H1 (cell line): ENCODE results near the gene ASTN2. TPM values are rescaled to one million over a fixed set of nuclear protein-coding genes. Genes with fewer than 3 reads are reported as not detected.

Experiments used
- CHD2 ChIP-seq: IDR thresholded peaks from 2 replicates; pipeline ENCODE4 v1.6.1; 2012; ENCODE audit warnings: low read length, improper control_type of control experiment
- CHD7 ChIP-seq: fragments of 300-600 bp; sonication (generic); IDR thresholded peaks from 2 replicates; pipeline ENCODE4 v1.7.1; 2012; ENCODE audit warnings: low read length, moderate library complexity, mild to moderate bottlenecking, inconsistent platforms; ENCODE audit not compliant: insufficient replicate concordance
- EGR1 ChIP-seq: IDR thresholded peaks from 2 replicates; pipeline ENCODE4 v1.6.1; 2011; ENCODE audit warnings: low read depth, low read length, borderline replicate concordance
- FOSL1 ChIP-seq: IDR thresholded peaks from 2 replicates; pipeline ENCODE4 v1.6.1; 2011; ENCODE audit warnings: mild to moderate bottlenecking, low read depth, low read length, moderate library complexity; ENCODE audit not compliant: insufficient read depth
- GABPA ChIP-seq: IDR thresholded peaks from 2 replicates; pipeline ENCODE4 v1.6.1; 2011; ENCODE audit warnings: mild to moderate bottlenecking, low read length, moderate library complexity, borderline replicate concordance; ENCODE audit not compliant: insufficient read depth
- GTF2F1 ChIP-seq: IDR thresholded peaks from 2 replicates; pipeline ENCODE4 v1.6.1; 2012; ENCODE audit warnings: low read depth, low read length, improper control_type of control experiment, borderline replicate concordance
- KDM5A ChIP-seq: fragments of 200-600 bp; IDR thresholded peaks from 2 replicates; pipeline ENCODE4 v1.7.1; 2012; ENCODE audit warnings: mild to moderate bottlenecking, low read length, inconsistent platforms, mixed read lengths
- NRF1 ChIP-seq: IDR thresholded peaks from 2 replicates; pipeline ENCODE4 v1.6.1; 2011; ENCODE audit warnings: mild to moderate bottlenecking, low read depth, low read length, improper control_type of control experiment
- POLR2AphosphoS5 ChIP-seq: IDR thresholded peaks from 2 replicates; pipeline ENCODE4 v1.6.1; 2011; ENCODE audit warnings: low read depth, low read length
- SIN3A ChIP-seq, 2 experiments: IDR thresholded peaks in 1 of 2; conservative IDR thresholded peaks in 1 of 2; 2 replicates each; pipeline ENCODE4 v1.6.1; 2011 to 2012; ENCODE audit warnings: low read length in 2 of 2, improper control_type of control experiment in 1 of 2, low read depth in 1 of 2, mild to moderate bottlenecking in 1 of 2
- YY1 ChIP-seq: IDR thresholded peaks from 2 replicates; pipeline ENCODE4 v1.6.1; 2011; ENCODE audit warnings: low read depth, mild to moderate bottlenecking, low read length
- polyA plus RNA-seq, 7 experiments: library from polyadenylated mRNA; depleted of rRNA in 3 of 7; stranded (reverse) in 5 of 7; unstranded in 2 of 7; fragments of >200 nt in 5 of 7; fragments of 200-250 nt in 2 of 7; gene quantifications; 1 replicate in 5 of 7; 2 replicates in 1 of 7; 4 replicates in 1 of 7; pipeline versions ENCODE4 v1.2.1 to v1.2.3, GENCODE V29; 2011 to 2013; ENCODE audit warnings: missing spikeins in 2 of 7, mixed read lengths in 2 of 7
- total RNA-seq: library from RNA; stranded (reverse); fragmentation: NEBNext Ultra II Directional; extraction: Animal tissue kit (Norgen Biotek cat#: 25700); gene quantifications from 2 replicates; pipeline ENCODE4 v1.2.1, GENCODE V29; 2021

The ASTN2 gene
- total and polyA plus RNA-seq, 2 of the 8 experiments (the other 6 are each of a cell fraction or from before 2014, with no cell fraction given) = 8.2 to 13.7 TPM

GRCh38 chr9:116939161-116939560 lies 475.7 kb downstream of the ASTN2 start (continued):
- no peak for TF ChIP-seq CHD7
- no peak for TF ChIP-seq KDM5A
- no peak for TF ChIP-seq CHD2
- no peak for TF ChIP-seq POLR2AphosphoS5
- TF ChIP-seq SIN3A (conservative IDR thresholded peaks at IDR 0.05 in 1 of 2, IDR thresholded peaks at IDR 0.05 in 1 of 2; ENCODE audit: low read depth in 1 of 2, low read length in 2 of 2) = no peak
- TF ChIP-seq GABPA = no peak
- no peak for TF ChIP-seq YY1
- no peak for TF ChIP-seq NRF1
- no peak for TF ChIP-seq EGR1
- no peak for TF ChIP-seq GTF2F1
- TF ChIP-seq FOSL1 = no peak
- TF ChIP-seq, all 59 proteins: peak for 0
